Endodermal cell (in vitro differentiated cells): Measurements from ENCODE around the gene TMEM185A. TPM values are rescaled to one million over a fixed set of nuclear protein-coding genes. Genes with fewer than 3 reads are reported as not detected.
"Not testable (repeated sequence)": the region's sequence is repeated elsewhere in the genome, so short reads cannot be mapped to it uniquely, and the experiment has no call there.

ENCODE experiments used
- DNase-seq: peaks from one replicate; pipeline ENCODE4 v3.0.0-alpha.2; 2017
- H3K27ac ChIP-seq: 2 replicates; pipeline ENCODE4 v1.5.1; 2013; ENCODE audit warnings: mild to moderate bottlenecking, low read depth, low read length, moderate library complexity
- H3K27me3 ChIP-seq: 2 replicates; pipeline ENCODE4 v1.6.1; 2013; ENCODE audit warnings: mild to moderate bottlenecking, low read length, moderate library complexity; ENCODE audit not compliant: insufficient read depth, control insufficient read depth, poor library complexity, severe bottlenecking
- H3K36me3 ChIP-seq: 2 replicates; pipeline ENCODE4 v1.7.0; 2013; ENCODE audit warnings: mild to moderate bottlenecking, low read length, moderate library complexity; ENCODE audit not compliant: control insufficient read depth, insufficient read depth
- H3K4me1 ChIP-seq: one replicate; pipeline ENCODE4 v1.7.0; 2013; ENCODE audit warnings: low read length; ENCODE audit not compliant: control insufficient read depth, insufficient read depth
- H3K4me3 ChIP-seq: 2 replicates; pipeline ENCODE4 v1.5.1; 2013; ENCODE audit warnings: mild to moderate bottlenecking, low read length, moderate library complexity
- H3K9ac ChIP-seq: 2 replicates; pipeline ENCODE4 v1.6.1; 2013; ENCODE audit warnings: mild to moderate bottlenecking, low read length, moderate library complexity; ENCODE audit not compliant: poor library complexity, severe bottlenecking; ENCODE audit errors: extremely low read depth
- H3K9me3 ChIP-seq: 2 replicates; pipeline ENCODE4 v1.6.1; 2013; ENCODE audit warnings: mild to moderate bottlenecking, low read length, moderate library complexity; ENCODE audit not compliant: control insufficient read depth
- H3K27ac Mint-ChIP-seq: 2 replicates; pipeline ENCODE4 v1.8.0; 2020; ENCODE audit warnings: mixed read lengths
- H3K27me3 Mint-ChIP-seq: 2 replicates; pipeline ENCODE4 v1.8.0; 2021; ENCODE audit warnings: mild to moderate bottlenecking, mixed read lengths; ENCODE audit not compliant: insufficient read depth
- H3K36me3 Mint-ChIP-seq: 2 replicates; pipeline ENCODE4 v1.8.0; 2020; ENCODE audit warnings: low read depth, mixed read lengths
- H3K4me1 Mint-ChIP-seq: 2 replicates; pipeline ENCODE4 v1.8.0; 2020; ENCODE audit warnings: mixed read lengths
- H3K4me3 Mint-ChIP-seq: 2 replicates; pipeline ENCODE4 v1.8.0; 2020; ENCODE audit warnings: mild to moderate bottlenecking, moderate library complexity, mixed read lengths
- H3K9me3 Mint-ChIP-seq: 2 replicates; pipeline ENCODE4 v1.8.0; 2020; ENCODE audit warnings: mild to moderate bottlenecking, mixed read lengths
- CTCF ChIP-seq: fragments of 200-600 bp; sonication (generic); conservative IDR thresholded peaks from 2 replicates; pipeline ENCODE4 v1.5.0; 2021; ENCODE audit warnings: antibody characterized with exemption, mild to moderate bottlenecking
- WGBS, 2 experiments: methylation state at CpG; one replicate each; pipeline versions ENCODE4 v1.1.5 to v1.1.7; 2013; ENCODE audit warnings: missing lambda C conversion rate in 2 of 2, mixed read lengths in 1 of 2; ENCODE audit not compliant: insufficient coverage in 1 of 2, insufficient read length in 1 of 2; 5-methylcytosine and 5-hydroxymethylcytosine counted together
- total RNA-seq, 2 donors: library from RNA; stranded (reverse); fragmentation: NEBNext Ultra II Directional in 1 of 2; extraction: Animal tissue kit (Norgen Biotek cat#: 25700) in 1 of 2; gene quantifications; 2 replicates in 1 of 2; 3 replicates in 1 of 2; pipeline ENCODE4 v1.2.1, GENCODE V29; 2021

TMEM185A gene
- total RNA-seq, 2 donors from 2014 or later: 60.1 to 66.3 TPM

- not testable (repeated sequence) for H3K9me3 ChIP-seq, H3K4me3 Mint-ChIP-seq, H3K27ac Mint-ChIP-seq, H3K4me3 ChIP-seq, H3K4me1 Mint-ChIP-seq, H3K9me3 Mint-ChIP-seq, DNase-seq, H3K9ac ChIP-seq, H3K36me3 ChIP-seq, H3K4me1 ChIP-seq, H3K27me3 ChIP-seq, H3K27ac ChIP-seq, H3K27me3 Mint-ChIP-seq, H3K36me3 Mint-ChIP-seq
- no CpG with 5 or more reads among the region's 3 CpGs for WGBS, 2 experiments
Observed at GRCh38 chrX:149675088-149675487, 43.5 kb upstream of the TMEM185A start.

DNA sequence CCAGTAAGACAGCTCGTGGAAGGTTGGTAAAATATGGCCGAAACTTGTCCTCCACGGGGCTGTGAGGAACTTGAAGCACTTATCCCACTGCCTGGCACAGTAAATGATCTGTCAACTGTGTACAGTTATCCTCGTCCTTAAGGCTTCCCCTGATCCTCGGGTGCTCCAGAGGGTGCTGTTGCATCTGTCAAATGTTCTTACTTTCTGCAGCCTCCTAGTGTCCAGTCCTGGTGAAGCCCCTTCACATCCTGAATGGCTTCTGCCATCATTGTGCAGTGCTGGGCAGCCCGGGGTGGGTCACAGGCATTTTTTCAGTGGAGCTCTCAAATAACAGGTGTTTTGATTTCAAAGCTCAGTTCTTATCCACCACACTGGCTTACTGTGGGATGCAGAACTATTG is 29.0 kb upstream of the TMEM185A start:
- H3K4me3 ChIP-seq, H3K4me1 ChIP-seq, H3K27me3 ChIP-seq, H3K36me3 Mint-ChIP-seq, H3K9me3 ChIP-seq, H3K4me3 Mint-ChIP-seq, H3K27ac ChIP-seq, DNase-seq, H3K27ac Mint-ChIP-seq, H3K27me3 Mint-ChIP-seq, H3K36me3 ChIP-seq, H3K9me3 Mint-ChIP-seq, H3K9ac ChIP-seq, H3K4me1 Mint-ChIP-seq: not testable (repeated sequence)
- WGBS, 2 experiments: no CpG with 5 or more reads among the region's 6 CpGs

DNA sequence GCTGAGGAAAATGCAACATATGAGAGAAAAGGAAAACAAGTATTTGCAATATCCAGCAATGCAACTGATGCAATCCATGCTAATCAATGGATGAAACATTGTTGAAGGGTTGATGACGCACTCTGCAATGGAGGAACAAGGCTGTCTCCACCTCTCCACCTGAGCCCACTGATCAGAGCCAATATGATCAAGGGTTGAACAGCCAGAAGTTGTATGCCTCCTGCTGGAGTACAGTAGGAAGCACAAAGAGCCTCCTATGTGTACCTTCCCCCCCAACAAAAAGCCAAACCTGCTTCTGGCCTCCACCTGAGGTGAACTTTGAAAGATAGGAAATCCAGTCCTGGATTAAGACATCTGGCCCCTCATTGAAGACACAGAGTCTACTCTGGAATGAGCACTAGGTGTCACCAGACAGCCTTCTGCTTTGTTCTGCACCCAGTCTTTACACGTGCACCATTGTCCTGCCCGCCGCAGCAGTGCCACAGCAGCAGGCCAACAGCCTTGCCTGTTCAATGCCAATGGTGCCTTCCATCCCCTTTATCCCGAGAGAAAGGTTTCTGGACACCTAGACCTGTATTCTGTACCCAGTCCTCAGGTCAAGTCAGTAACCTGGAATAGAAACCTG is 24.8 kb upstream of the TMEM185A start:
- H3K9me3 Mint-ChIP-seq, H3K27ac Mint-ChIP-seq, H3K4me1 ChIP-seq, H3K4me3 Mint-ChIP-seq, H3K9ac ChIP-seq, H3K36me3 Mint-ChIP-seq, H3K36me3 ChIP-seq, H3K4me1 Mint-ChIP-seq, H3K27ac ChIP-seq, H3K4me3 ChIP-seq, DNase-seq, H3K9me3 ChIP-seq, H3K27me3 Mint-ChIP-seq, H3K27me3 ChIP-seq: not testable (repeated sequence)
- 80% methylated on average over 1 of the region's 5 CpGs; no CpG with 5 or more reads in 1 of the 2 experiments for WGBS, 2 experiments

- no peak for DNase-seq
- Histone ChIP-seq H3K9ac (no peak overlapping the region), H3K9me3 (no peaks in the 10 kb centered on the region), H3K36me3 (no peaks in the 10 kb centered on the region), H3K27ac (no peak overlapping the region), H3K4me3 (no peak overlapping the region), H3K27me3 (no peaks in the 10 kb centered on the region), H3K4me1 (no peaks in the 10 kb centered on the region)
- no peaks in the 10 kb centered on the region for H3K27me3 Mint-ChIP-seq
- no peak for TF ChIP-seq CTCF
- 92% methylated on average over 16 of the region's 16 CpGs; no CpG with 5 or more reads in 1 of the 2 experiments for WGBS, 2 experiments
- peaks cover 39% of the 10 kb centered on the region for H3K9me3 Mint-ChIP-seq
- peaks cover 4% of the 10 kb centered on the region for H3K36me3 Mint-ChIP-seq
- H3K4me1 Mint-ChIP-seq: no peaks in the 10 kb centered on the region
- no peak overlapping the region for H3K27ac Mint-ChIP-seq
- no peak overlapping the region for H3K4me3 Mint-ChIP-seq
Observed at GRCh38 chrX:149652232-149652981, 20.8 kb upstream of the TMEM185A start.
